GM12891 (cell line): ENCODE data around the gene NISCH.

Experiments
- POLR2A ChIP-seq: IDR thresholded peaks from 2 replicates; pipeline ENCODE4 v1.6.1; 2011; ENCODE audit warnings: low read depth, low read length, control low read depth
- POLR2AphosphoS5 ChIP-seq: IDR thresholded peaks from 2 replicates; pipeline ENCODE4 v1.6.1; 2011; ENCODE audit warnings: low read depth, low read length, control low read depth
- POU2F2 ChIP-seq: IDR thresholded peaks from 2 replicates; pipeline ENCODE4 v1.6.1; 2011; ENCODE audit warnings: low read depth, mild to moderate bottlenecking, control low read depth, low read length, moderate library complexity
- SPI1 ChIP-seq: IDR thresholded peaks from 2 replicates; pipeline ENCODE4 v1.6.1; 2011; ENCODE audit warnings: low read depth, low read length, control low read depth
- TAF1 ChIP-seq: IDR thresholded peaks from 2 replicates; pipeline ENCODE4 v1.6.1; 2011; ENCODE audit warnings: low read depth, low read length, control low read depth

DNA sequence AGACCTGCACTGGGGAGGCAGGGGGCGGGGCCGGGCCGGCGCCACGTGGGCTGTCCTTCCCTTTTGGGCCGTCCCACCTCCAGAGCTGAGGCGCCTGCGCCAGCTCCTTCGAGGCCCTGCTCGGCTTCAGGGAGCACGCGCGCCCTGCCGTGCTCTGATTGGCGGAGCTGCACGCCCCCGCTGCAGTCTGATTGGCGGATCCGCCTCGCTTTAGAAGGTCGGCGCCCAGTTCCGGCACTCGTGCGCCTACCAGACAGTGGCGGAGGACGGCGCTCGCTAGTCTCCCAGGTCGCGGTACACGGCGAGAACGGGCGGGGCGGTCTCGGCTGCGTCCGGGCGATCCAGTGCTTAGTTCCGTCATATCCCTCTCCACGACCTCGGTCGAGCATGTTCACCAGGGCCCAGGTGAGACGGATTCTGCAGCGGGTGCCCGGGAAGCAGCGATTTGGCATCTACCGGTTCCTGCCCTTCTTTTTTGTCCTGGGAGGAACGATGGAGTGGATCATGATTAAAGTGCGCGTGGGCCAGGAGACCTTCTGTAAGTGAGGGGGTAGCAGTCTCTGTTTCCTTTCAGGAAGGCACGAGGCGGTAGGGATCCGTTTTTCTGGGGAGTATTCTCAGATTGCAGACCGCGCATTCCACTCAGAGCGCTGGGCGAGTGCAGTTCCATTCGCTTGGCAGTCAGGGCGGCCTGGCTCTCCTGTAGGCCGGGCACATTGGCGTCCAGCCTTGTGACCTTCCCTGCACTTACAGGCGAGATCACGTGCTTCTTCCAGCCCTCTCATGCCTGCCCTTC is 81.2 kb downstream of the NISCH start, which contains the start of gene UQCC5:
- TF ChIP-seq POLR2A (peak; percentile 98), TAF1 (peak; percentile 97), POLR2AphosphoS5 (peak; percentile 99), POU2F2 (peak; percentile 85), SPI1 (no peak)
